HepG2 (cell line): ENCODE results near the gene SMDT1. TPM values are rescaled to one million over a fixed set of nuclear protein-coding genes. Genes with fewer than 3 reads are reported as not detected.
"Not testable (repeated sequence)": the region's sequence is repeated elsewhere in the genome, so short reads cannot be mapped to it uniquely, and the experiment has no call there.

Experiments
- DRAP1 ChIP-seq: IDR thresholded peaks from 2 replicates; pipeline ENCODE4 v1.6.1; 2016; ENCODE audit warnings: missing genetic modification reagents, missing compliant biosample characterization
- FOXA3 ChIP-seq: IDR thresholded peaks from 2 replicates; pipeline ENCODE4 v1.6.1; 2016; ENCODE audit warnings: missing genetic modification reagents, missing compliant biosample characterization
- HOXA3 ChIP-seq: sonication (generic); formaldehyde crosslinking; IDR thresholded peaks from 2 replicates; pipeline ENCODE4 v1.5.0; 2020; ENCODE audit warnings: missing genetic modification reagents
- NR2F2 ChIP-seq: IDR thresholded peaks from 2 replicates; pipeline ENCODE4 v1.6.1; 2012; ENCODE audit warnings: low read depth, inconsistent platforms, borderline replicate concordance
- NR2F6 ChIP-seq, 2 experiments: IDR thresholded peaks; 2 replicates each; pipeline ENCODE4 v1.6.1; 2016; ENCODE audit warnings: antibody characterized with exemption in 1 of 2, mild to moderate bottlenecking in 1 of 2
- RXRB ChIP-seq: IDR thresholded peaks from 2 replicates; pipeline ENCODE4 v1.6.1; 2016; ENCODE audit warnings: borderline replicate concordance, missing genetic modification reagents, missing compliant biosample characterization
- TFE3 ChIP-seq: IDR thresholded peaks from 2 replicates; pipeline ENCODE4 v1.6.1; 2016
- ZBTB40 ChIP-seq, 2 experiments: fragments of 450-650 bp in 1 of 2; sonication (generic) in 1 of 2; formaldehyde crosslinking in 1 of 2; IDR thresholded peaks; 2 replicates each; pipeline versions ENCODE4 v1.6.1 to v1.8.0; 2016 to 2022; ENCODE audit warnings: antibody characterized with exemption in 1 of 2, mild to moderate bottlenecking in 1 of 2, missing genetic modification reagents in 1 of 2
- ZBTB43 ChIP-seq: sonication (generic); formaldehyde crosslinking; conservative IDR thresholded peaks from 2 replicates; pipeline ENCODE4 v1.4.0; 2020; ENCODE audit warnings: missing genetic modification reagents
- ZFP91 ChIP-seq: sonication (generic); formaldehyde crosslinking; IDR thresholded peaks from 2 replicates; pipeline ENCODE4 v1.9.0; 2022; ENCODE audit warnings: missing genetic modification reagents, mild to moderate bottlenecking, borderline replicate concordance
- ZNF788 ChIP-seq: sonication (generic); formaldehyde crosslinking; IDR thresholded peaks from 2 replicates; pipeline ENCODE4 v1.5.0; 2020; ENCODE audit warnings: mild to moderate bottlenecking, missing genetic modification reagents, borderline replicate concordance
- polyA plus RNA-seq, 8 experiments: library from polyadenylated mRNA; depleted of rRNA in 3 of 8; stranded (reverse) in 7 of 8; unstranded in 1 of 8; fragments of >200 nt; fragmentation: Illumina TruSeq in 4 of 8; extraction: Trizol in 4 of 8; gene quantifications; 2 replicates each; pipeline versions ENCODE4 v1.2.1 to v1.2.3, GENCODE V29; 2011 to 2016; ENCODE audit warnings: low read depth in 4 of 8, missing spikeins in 1 of 8, mixed read lengths in 1 of 8; ENCODE audit not compliant: insufficient read depth in 1 of 8
- total RNA-seq, 5 experiments: library from RNA; depleted of rRNA; stranded (reverse); fragments of >200 nt; fragmentation: Illumina TruSeq; extraction: Trizol; gene quantifications; 2 replicates each; pipeline ENCODE4 v1.2.3, GENCODE V29; 2016; ENCODE audit warnings: low read depth in 1 of 5

The SMDT1 gene
- total and polyA plus RNA-seq, 2 of the 13 experiments (the other 11 are each of a cell fraction or from before 2014, with no cell fraction given) = 8.3 to 26.6 TPM

DNA sequence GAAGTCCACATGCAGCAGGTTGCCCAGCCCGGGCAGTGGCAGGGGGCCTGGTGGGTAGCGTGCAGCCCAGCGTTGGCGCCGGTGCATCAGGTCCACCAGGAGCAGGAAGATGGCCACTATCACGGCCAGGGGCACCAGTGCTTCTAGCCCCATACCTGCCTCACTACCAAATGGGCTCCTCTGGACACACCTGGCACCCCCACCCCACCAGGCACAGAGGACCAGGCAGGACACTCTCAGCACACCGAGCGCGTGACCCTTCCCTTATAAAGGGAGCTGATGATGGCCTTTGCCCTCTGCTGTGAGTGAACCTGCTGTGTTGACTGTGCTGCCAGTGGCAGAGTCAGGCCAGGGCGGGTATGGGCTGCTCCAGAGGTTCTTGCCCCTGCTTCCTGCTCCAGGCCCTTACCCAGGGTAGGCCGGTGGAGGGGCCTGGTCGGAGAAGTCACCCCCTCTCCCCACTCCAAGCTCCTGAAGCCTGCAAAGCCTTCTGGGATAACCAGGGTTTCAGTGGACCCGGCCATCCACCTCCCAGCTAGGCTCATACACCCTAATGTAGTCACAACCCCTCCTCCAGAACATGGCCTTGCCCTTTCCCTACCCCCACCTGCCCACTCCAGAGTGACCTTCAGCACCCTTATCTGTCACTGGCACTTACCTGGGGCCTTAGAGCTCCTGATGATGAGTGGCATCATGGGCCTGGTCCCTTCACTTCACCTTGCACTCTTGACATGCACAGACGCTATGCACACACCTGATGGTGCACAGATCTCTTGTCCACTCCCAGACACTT is 51.3 kb downstream of the SMDT1 start, which contains the start of gene CYP2D6 (continued):
- TF ChIP-seq DRAP1 (CRISPR knock-in tag) (peak; percentile 71; the same call in 1 of the 2 replicates), RXRB (CRISPR knock-in tag) (peak; percentile 45; the same call in 1 of the 2 replicates), ZBTB40 (CRISPR knock-in tag; IDR thresholded peaks at IDR 0.05) (0 out of 2 replicates have a peak, but pooled peaks have one; percentile 23), NR2F6 (IDR thresholded peaks at IDR 0.05) (peak; percentile 31; the same call in 1 of the 2 replicates), NR2F6 (CRISPR knock-in tag; IDR thresholded peaks at IDR 0.05) (peak; percentile 84), NR2F2 (0 out of 2 replicates have a peak, but pooled peaks have one; percentile 18), TFE3 (CRISPR knock-in tag) (peak; percentile 70; the same call in 1 of the 2 replicates), ZNF788 (CRISPR knock-in tag) (peak; percentile 43; the same call in 1 of the 2 replicates), ZBTB43 (CRISPR knock-in tag) (peak; percentile 56; the same call in 1 of the 2 replicates), ZFP91 (CRISPR knock-in tag) (peak; percentile 45), HOXA3 (CRISPR knock-in tag) (peak; percentile 28; the same call in 1 of the 2 replicates), FOXA3 (CRISPR knock-in tag) (peak; percentile 23; the same call in 1 of the 2 replicates)
- not testable (repeated sequence) for TF ChIP-seq ZBTB40 (IDR thresholded peaks at IDR 0.05)
